HG02798 (cell line): ENCODE results near the gene MACROD2.
A peak's percentile ranks its signal among the peaks of the same experiment; 100 is the strongest.

Experiments used
- ATAC-seq: cut with Tn5 transposase; IDR thresholded peaks from one replicate; pipeline ENCODE4 v1.9.1; 2021; ENCODE audit warnings: mild to moderate bottlenecking; ENCODE audit not compliant: unreplicated experiment, poor library complexity

The MACROD2 gene

DNA sequence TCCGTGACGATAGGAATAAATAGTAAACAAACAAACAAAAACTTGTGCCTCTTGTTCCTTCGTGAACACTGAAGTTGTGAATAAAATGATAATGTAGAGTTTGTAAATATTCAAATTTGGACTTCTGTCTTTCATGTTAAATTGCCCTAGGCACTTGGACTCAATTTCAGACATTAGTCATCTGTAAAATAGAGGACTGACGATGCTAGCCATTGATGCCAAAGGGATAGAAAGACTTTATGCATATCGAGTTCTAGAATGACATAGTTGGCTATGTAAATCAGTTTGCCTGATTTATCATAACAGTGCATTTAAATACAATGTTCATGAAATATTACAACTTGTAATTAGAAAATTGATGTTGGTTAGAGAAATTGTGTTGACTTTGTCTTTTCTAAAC is 388.0 kb downstream of the MACROD2 start:
- no peak for ATAC-seq

GRCh38 chr20:14384416-14385175 is 389.3 kb downstream of the MACROD2 start:
- no peak for ATAC-seq

- ATAC-seq = no peak
Observed at GRCh38 chr20:14385176-14385740, 389.9 kb downstream of the MACROD2 start.

DNA sequence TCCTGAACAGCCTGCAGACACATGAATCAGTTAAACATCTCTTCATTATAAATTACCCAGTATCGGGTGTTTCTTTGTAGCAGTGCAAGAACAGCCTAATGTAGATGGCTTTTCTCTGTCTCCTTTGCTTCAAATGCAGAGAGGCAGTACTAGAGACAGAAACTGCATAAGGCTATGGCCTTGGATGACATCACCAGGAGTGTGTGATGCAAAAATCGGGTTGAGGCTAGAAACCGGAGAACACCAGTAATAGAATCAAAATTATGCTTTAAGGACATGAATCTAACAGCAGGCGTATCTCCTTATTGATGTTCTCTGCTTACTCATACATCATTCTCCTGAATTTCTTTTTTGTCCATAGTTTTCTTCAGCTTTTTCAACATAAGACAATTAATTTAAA is 391.4 kb downstream of the MACROD2 start:
- no peak for ATAC-seq

GRCh38 chr20:14401479-14402138 is 406.3 kb downstream of the MACROD2 start:
- ATAC-seq = no peak

DNA sequence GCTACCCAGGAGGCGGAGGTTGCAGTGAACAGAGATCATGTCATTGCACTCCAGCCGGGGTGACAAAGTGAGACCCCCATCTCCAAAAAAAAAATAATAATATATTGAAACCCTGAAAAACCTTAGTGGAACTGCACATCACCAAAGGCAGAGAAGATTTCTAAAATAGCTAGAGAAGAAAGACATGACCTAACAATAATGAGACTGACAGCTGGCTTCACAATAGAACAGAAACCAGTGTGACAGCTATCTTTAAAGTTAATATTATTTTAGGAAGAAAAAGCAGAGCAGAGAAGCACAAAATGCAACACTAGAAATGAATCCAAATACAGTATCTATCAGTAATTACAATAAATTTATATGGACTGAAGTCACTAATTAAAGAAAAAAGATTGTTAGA is 409.2 kb downstream of the MACROD2 start:
- no peak for ATAC-seq

DNA sequence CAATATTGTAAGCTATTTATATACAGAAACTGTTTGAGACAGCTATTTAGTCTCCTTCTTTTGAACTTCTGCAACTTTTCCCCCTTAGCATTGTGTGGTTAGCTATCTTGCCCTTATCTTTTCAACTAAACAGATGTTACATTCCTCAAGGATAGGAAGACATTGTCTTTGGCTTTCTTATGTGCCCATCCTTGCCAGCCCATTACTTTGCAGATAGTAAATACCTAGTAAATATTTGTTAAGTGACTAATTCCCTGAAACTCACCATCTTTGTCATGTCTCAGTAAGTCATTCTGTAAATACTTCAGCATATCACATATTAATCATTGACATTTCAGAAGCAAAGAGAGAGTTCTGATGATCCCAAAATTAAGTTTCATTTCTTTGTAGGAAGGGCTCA is 411.2 kb downstream of the MACROD2 start:
- no peak for ATAC-seq

DNA sequence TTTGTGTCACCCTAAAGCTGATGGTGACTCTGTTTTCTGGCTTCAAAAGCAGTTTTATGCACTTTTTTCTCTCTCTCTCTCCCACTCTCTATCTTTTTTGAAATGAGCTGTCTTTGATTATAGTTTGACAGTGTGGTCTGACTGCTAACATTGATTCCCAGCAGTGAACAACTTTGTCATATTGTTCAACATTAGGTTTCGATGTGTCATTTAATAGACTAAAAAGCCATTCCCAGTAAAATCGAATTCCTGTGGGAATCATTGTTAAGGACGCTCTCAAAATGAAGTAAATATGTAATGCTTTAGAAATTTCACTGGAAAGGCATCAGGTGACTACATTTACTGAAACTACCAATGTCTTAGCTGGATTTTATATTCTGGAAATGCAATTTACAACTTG is 412.0 kb downstream of the MACROD2 start:
- ATAC-seq = no peak

GRCh38 chr20:14410869-14411555 is 415.7 kb downstream of the MACROD2 start:
- ATAC-seq = no peak

GRCh38 chr20:14412065-14412681 is 416.9 kb downstream of the MACROD2 start:
- no peak for ATAC-seq

DNA sequence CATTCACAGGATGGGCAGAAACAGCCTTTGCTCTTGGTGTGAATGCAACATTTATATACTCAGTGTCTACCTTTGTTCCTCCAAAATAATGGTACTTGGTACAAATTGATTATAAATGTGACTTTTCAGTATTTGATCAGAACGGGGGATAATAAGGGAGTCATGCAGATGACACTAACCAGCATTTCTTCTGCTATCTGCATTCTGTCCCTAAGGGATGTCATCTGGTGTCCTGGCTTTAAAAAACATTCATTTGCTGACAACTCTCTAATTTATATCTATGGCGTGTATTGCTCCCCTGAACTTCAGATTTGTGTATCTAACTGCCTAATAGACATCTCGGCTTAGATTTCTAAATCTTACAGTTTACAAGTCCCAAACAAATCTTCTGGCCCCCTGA is 418.5 kb downstream of the MACROD2 start:
- no peak for ATAC-seq

DNA sequence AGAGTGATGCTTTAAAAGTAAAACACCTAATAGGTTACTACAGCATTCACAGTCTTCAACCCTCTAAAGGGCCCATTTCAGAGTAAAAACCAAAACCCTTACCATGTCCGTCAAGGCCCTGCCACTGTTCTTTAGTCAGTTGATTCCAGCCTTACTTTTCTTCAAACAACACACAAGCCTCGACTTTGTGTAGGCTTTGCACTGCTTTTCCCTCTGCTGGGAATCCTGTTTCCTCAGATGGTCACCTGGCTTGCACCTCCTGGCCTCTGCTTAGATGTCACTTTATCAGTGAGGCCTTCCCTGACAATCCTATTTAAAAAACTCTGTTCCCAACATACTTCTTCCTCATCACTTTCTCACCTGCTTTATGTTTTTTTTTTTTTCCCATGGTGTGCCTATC is 419.2 kb downstream of the MACROD2 start:
- ATAC-seq = no peak

GRCh38 chr20:14415467-14415866 is 420.2 kb downstream of the MACROD2 start:
- no peak for ATAC-seq

DNA sequence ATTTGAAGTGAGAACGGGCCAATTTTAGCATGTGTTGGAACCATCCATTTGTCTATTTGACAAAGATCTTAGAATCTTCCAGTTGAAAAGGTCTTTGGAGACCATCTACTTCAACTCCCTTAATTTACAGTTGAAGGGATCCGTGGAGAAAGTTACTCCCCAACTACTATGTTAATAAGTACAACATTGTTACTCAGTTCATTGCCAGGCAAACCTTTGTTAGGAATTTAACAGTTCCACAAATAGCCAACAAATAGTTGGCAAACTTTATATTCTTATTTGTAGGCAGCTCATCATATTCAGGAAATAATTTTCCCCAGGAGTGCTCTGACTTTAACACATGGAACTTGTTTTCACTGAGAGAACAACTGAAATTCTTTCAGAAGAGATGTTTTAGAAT is 423.1 kb downstream of the MACROD2 start:
- no peak for ATAC-seq

DNA sequence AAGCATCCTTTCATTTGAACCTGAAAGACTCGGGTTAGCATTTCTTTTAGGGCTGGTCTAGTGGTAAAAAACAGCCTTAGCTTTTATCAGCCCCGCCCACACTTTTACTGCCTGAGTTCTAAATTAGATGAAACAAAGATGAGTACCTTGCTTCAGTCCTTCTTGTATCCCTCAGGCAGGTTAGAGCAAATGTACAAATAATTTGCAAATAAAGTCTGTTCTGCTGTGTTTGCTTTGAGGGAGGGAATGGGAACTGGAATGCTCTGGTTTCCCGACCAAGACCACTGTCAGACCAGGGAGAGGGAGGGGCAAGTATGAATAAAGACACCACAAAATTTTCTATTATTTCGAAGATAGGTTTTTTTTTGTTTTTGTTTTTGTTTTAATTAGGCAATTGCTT is 427.6 kb downstream of the MACROD2 start:
- no peak for ATAC-seq

DNA sequence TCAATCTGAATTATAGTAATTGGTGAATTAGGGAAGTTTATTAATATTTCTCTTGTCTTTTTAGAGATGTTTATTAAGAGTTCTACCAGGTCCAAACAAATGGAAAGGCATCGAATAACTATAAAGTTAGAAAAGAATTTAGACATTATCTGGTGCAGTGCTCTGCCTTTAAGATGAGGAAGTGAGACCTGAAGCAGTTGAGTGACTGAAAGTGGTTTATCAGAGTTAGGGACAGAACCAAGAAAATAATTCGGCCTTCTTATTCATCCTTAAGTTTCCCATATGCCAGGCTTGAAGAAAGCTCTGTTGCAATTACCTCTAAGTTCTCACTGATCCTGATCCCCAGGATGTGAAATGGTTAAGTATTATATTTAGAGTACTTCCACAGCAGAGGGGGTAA is 436.3 kb downstream of the MACROD2 start:
- peak; percentile 51 for ATAC-seq

DNA sequence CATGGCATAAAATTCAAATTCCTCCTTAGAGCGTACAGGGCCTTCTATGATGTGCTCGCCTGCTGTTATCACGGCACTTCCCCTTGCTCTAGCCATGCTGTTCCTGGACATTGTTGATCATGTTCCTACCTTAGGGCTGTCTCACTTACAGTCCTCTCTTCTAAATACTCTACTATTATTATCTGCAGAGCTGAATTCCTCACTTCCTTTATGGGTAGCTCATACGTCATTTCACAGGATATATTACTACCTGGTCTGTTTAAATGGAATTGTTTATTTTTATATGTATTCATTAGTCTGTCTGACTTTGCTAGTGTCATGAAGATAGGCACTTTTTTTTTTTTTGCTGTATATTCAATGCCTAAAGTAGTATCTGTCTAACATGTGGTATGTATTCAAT is 436.8 kb downstream of the MACROD2 start:
- no peak for ATAC-seq

DNA sequence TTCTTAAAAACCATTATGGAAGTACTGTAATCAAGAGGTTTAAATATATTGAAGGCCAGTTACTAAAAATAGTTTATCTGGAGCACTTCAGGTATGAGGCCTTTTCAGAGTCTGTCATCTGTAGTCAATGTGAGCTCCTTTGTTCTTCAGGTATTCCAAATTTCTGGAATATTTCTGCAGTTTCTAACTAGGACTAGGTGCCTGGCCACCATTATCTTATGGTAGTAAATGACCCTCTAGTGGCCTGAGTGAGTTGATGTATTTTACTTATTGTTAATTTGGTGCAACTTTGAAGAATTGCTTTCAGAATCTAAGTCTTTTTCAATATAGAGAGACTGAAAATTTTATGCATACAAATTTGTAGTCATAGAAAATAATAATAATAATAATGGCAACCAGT is 437.3 kb downstream of the MACROD2 start:
- no peak for ATAC-seq

DNA sequence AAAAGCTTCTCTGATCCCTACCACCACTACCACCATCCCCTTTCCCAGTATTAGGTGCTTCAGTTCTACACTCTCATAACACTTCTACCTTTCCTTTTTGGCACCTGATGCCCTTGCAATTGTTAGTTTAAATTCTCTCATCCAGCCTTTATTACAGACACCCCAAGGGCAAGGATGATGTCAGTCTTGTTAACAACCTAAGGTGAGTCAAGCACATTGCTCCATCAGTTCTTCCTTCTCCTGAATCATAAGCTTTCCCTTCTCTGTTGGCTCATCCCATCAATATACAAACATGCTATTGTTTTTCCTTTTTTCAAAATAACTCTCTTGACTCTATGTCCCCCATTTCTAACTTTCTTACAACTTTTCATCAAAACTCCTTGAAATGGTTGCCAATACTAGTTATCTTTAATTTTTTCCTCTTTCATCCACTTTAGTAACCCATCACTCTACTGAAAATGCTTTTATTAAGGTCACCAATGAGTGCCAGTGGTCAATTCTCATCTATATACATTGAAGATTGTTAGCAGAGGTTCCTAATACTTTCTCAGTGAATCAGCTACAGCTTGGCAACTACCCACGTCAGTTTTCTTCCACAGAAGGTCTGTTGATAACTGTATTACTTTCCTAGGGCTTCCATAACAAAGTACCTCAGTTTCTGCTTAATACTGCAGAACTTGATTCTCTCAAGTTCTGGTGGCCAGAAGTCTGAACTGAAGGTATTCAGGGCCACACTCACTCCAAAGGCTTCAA is 439.2 kb downstream of the MACROD2 start:
- no peak for ATAC-seq

DNA sequence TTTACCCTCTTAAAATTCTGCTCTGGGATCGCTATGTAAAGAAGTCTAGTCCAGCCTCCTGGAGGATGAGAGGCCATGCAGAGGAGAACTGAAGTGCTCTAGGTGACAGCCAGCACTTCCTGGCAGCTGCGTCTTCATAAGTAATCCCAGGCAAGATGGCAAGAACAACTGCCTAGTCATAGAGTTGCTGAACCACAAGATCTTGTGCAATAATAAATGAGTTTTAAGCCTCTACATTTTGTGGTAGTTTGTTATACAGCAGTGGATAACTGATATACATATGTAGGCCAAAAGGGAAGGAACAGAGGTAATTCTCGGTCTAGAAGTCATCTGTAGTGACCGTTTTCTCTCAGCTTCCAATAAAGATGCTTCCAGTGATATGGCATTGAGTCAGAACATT is 445.9 kb downstream of the MACROD2 start:
- ATAC-seq = no peak
